GM23338 (cell line): ENCODE measurements around the gene IVD. TPM values are rescaled to one million over a fixed set of nuclear protein-coding genes. Genes with fewer than 3 reads are reported as not detected.

ENCODE experiments used
- ATAC-seq: fragments of 200-7000 bp; cut with Tn5 transposase; 3 replicates; pipeline ENCODE4 v1.9.1; 2020
- DNase-seq: peaks from one replicate; pipeline ENCODE4 v3.0.0-alpha.2; 2015; ENCODE audit warnings: low spot score
- H2AFZ ChIP-seq: fragments of 200-600 bp; sonication (generic); 2 replicates; pipeline ENCODE4 v1.8.0; 2016; ENCODE audit warnings: antibody characterized with exemption, mild to moderate bottlenecking, moderate library complexity
- H3F3A ChIP-seq: fragments of 200-600 bp; sonication (generic); replicated peaks from 2 replicates; pipeline ENCODE4 v1.8.0; 2017; ENCODE audit warnings: antibody characterized with exemption, mixed run types, low read depth
- H3K27ac ChIP-seq: fragments of 200-600 bp; sonication (generic); 2 replicates; pipeline ENCODE4 v1.6.1; 2016; ENCODE audit warnings: low read depth
- H3K27me3 ChIP-seq: fragments of 200-600 bp; sonication (generic); 2 replicates; pipeline ENCODE4 v1.8.0; 2016; ENCODE audit warnings: mild to moderate bottlenecking, mixed run types, moderate library complexity; ENCODE audit not compliant: insufficient read depth
- H3K36me3 ChIP-seq: fragments of 200-600 bp; sonication (generic); 2 replicates; pipeline ENCODE4 v1.8.0; 2016; ENCODE audit warnings: mild to moderate bottlenecking; ENCODE audit not compliant: insufficient read depth
- H3K4me1 ChIP-seq: fragments of 200-600 bp; sonication (generic); 2 replicates; pipeline ENCODE4 v1.8.0; 2016; ENCODE audit warnings: mild to moderate bottlenecking, moderate library complexity; ENCODE audit not compliant: insufficient read depth
- H3K4me2 ChIP-seq: fragments of 200-600 bp; sonication (generic); 2 replicates; pipeline ENCODE4 v1.7.1; 2017; ENCODE audit warnings: mixed run types
- H3K4me3 ChIP-seq: fragments of 200-600 bp; sonication (generic); 2 replicates; pipeline ENCODE4 v1.6.1; 2016; ENCODE audit warnings: mixed run types
- H3K79me2 ChIP-seq: fragments of 200-600 bp; sonication (generic); replicated peaks from 2 replicates; pipeline ENCODE4 v1.8.0; 2017; ENCODE audit warnings: mild to moderate bottlenecking; ENCODE audit not compliant: insufficient read depth
- H3K9me2 ChIP-seq: fragments of 200-600 bp; sonication (generic); 2 replicates; pipeline ENCODE4 v1.8.0; 2017; ENCODE audit not compliant: insufficient read depth
- H4K20me1 ChIP-seq: fragments of 200-600 bp; sonication (generic); replicated peaks from 2 replicates; pipeline ENCODE4 v1.8.0; 2017; ENCODE audit warnings: mild to moderate bottlenecking; ENCODE audit not compliant: insufficient read depth
- H3K27ac Mint-ChIP-seq: 2 replicates; pipeline ENCODE4 v1.8.0; 2020; ENCODE audit warnings: inconsistent platforms, mild to moderate bottlenecking, moderate library complexity, mixed read lengths
- H3K27me3 Mint-ChIP-seq: 3 replicates; pipeline ENCODE4 v1.8.0; 2022; ENCODE audit warnings: low read depth, mild to moderate bottlenecking, moderate library complexity, mixed read lengths, inconsistent platforms; ENCODE audit not compliant: insufficient read depth, poor library complexity
- H3K36me3 Mint-ChIP-seq: 3 replicates; pipeline ENCODE4 v1.8.0; 2021; ENCODE audit warnings: low read depth, mild to moderate bottlenecking, inconsistent platforms, moderate library complexity, mixed read lengths
- H3K4me1 Mint-ChIP-seq: 3 replicates; pipeline ENCODE4 v1.8.0; 2020; ENCODE audit warnings: mild to moderate bottlenecking, inconsistent platforms, mixed read lengths
- H3K4me3 Mint-ChIP-seq: 3 replicates; pipeline ENCODE4 v1.8.0; 2021; ENCODE audit warnings: moderate library complexity, mild to moderate bottlenecking, inconsistent platforms, mixed read lengths
- H3K9me3 Mint-ChIP-seq: 3 replicates; pipeline ENCODE4 v1.8.0; 2020; ENCODE audit warnings: moderate library complexity, mild to moderate bottlenecking, inconsistent platforms, mixed read lengths
- EZH2 ChIP-seq: fragments of 200-600 bp; sonication (generic); IDR thresholded peaks from one replicate; pipeline ENCODE4 v1.8.0; 2017; ENCODE audit warnings: antibody characterized with exemption, mild to moderate bottlenecking, low read depth; ENCODE audit not compliant: unreplicated experiment
- EZH2phosphoT487 ChIP-seq: fragments of 200-600 bp; sonication (generic); IDR thresholded peaks from one replicate; pipeline ENCODE4 v1.8.1; 2018; ENCODE audit warnings: antibody characterized with exemption; ENCODE audit not compliant: unreplicated experiment
- JUNB ChIP-seq: IDR thresholded peaks from one replicate; pipeline ENCODE4 v1.6.1; 2016; ENCODE audit warnings: antibody characterized with exemption; ENCODE audit not compliant: unreplicated experiment
- NANOG ChIP-seq: IDR thresholded peaks from 2 replicates; pipeline ENCODE4 v1.6.1; 2016; ENCODE audit warnings: antibody characterized with exemption, borderline replicate concordance
- STAT1 ChIP-seq: IDR thresholded peaks from one replicate; pipeline ENCODE4 v1.6.1; 2016; ENCODE audit warnings: antibody characterized with exemption; ENCODE audit not compliant: unreplicated experiment
- ZNF114 ChIP-seq: fragments of 250-450 bp; sonication (Bioruptor Pico); IDR thresholded peaks from 2 replicates; pipeline ENCODE4 v1.5.0; 2020; ENCODE audit warnings: mild to moderate bottlenecking, moderate library complexity
- ZNF462 ChIP-seq: fragments of 250-450 bp; sonication (Bioruptor Pico); IDR thresholded peaks from 2 replicates; pipeline ENCODE4 v1.5.0; 2020; ENCODE audit warnings: mild to moderate bottlenecking, moderate library complexity
- polyA plus RNA-seq: library from polyadenylated mRNA; unstranded; fragments of >200 nt; fragmentation: Nextera tagmentation; extraction: Ambion mirVana; gene quantifications from 2 replicates; pipeline ENCODE4 v1.2.1, GENCODE V29; 2016
- total RNA-seq: library from RNA; depleted of rRNA; stranded (reverse); fragments of >200 nt; shearing (Covaris generic); gene quantifications from 2 replicates; pipeline ENCODE4 v1.2.3, GENCODE V29; 2014
- TF ChIP-seq, protein P1 (sequence below): IDR thresholded peaks from one replicate; pipeline ENCODE4 v1.6.1; 2018; ENCODE audit warnings: antibody characterized with exemption; ENCODE audit not compliant: unreplicated experiment

IVD gene
- total and polyA plus RNA-seq, 2 experiments from 2014 or later, result 54.1 to 75.4 TPM

DNA sequence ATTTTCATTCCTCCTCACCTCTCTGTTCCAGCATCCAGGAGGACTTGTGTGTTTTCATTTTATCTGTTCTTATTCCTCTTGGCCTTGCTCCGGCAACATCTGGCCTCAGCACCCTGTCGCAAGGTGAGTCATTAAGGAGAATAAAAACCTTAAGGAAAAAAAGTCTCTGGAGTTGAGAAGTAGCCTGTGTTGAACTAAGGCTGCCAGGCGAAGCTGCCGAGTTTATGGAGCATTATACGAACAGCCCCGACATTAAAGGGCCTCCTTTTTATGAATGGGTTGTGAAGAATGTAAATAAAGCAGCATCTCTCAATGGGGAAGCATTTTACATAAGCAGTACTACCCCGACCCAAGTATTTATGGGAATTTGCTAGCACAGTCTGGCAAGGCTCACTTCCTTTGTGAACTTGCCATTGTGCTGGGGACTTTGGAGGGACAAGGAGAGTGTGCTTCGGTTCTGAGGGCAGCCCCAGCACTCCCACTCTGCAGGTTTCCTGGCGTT is 39.9 kb downstream of the IVD start (continued):
- no peak for TF ChIP-seq ZNF462 (CRISPR knock-in tag)
- no peak for TF ChIP-seq ZNF114 (CRISPR knock-in tag)

DNA sequence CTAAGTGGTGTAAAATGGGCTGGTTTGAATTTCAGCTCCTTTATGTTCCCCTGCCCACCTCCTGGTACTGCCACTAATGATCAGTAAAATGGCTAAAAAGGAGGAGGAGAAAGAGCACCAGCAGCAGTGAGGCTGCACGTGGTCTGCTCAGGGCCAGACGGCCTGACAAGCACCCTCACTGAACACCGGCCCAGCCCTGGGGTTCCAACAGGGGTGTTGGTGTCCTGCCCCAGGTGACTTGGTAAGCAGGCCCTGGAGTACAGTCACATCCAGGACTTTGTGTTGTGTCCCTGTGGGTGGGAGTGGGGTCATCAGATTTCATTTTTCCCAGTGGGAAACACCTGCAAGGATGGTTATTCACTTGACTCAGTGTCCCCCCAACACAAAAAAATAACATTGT is 40.5 kb downstream of the IVD start:
- peak overlapping the region; percentile 66; the same call in 1 of the 2 replicates for H3K4me2 ChIP-seq
- H3K36me3 Mint-ChIP-seq, result peaks cover 39% of the 10 kb centered on the region
- no peaks in the 10 kb centered on the region; the same call in 2 of the 3 replicates for H3K9me3 Mint-ChIP-seq
- H3K4me1 ChIP-seq, result peaks cover 55% of the 10 kb centered on the region
- peaks cover 95% of the 10 kb centered on the region for H3K79me2 ChIP-seq
- TF ChIP-seq, protein P1, sequence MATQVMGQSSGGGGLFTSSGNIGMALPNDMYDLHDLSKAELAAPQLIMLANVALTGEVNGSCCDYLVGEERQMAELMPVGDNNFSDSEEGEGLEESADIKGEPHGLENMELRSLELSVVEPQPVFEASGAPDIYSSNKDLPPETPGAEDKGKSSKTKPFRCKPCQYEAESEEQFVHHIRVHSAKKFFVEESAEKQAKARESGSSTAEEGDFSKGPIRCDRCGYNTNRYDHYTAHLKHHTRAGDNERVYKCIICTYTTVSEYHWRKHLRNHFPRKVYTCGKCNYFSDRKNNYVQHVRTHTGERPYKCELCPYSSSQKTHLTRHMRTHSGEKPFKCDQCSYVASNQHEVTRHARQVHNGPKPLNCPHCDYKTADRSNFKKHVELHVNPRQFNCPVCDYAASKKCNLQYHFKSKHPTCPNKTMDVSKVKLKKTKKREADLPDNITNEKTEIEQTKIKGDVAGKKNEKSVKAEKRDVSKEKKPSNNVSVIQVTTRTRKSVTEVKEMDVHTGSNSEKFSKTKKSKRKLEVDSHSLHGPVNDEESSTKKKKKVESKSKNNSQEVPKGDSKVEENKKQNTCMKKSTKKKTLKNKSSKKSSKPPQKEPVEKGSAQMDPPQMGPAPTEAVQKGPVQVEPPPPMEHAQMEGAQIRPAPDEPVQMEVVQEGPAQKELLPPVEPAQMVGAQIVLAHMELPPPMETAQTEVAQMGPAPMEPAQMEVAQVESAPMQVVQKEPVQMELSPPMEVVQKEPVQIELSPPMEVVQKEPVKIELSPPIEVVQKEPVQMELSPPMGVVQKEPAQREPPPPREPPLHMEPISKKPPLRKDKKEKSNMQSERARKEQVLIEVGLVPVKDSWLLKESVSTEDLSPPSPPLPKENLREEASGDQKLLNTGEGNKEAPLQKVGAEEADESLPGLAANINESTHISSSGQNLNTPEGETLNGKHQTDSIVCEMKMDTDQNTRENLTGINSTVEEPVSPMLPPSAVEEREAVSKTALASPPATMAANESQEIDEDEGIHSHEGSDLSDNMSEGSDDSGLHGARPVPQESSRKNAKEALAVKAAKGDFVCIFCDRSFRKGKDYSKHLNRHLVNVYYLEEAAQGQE, result no peak
- TF ChIP-seq EZH2 (no peak), EZH2phosphoT487 (no peak), JUNB (no peak), STAT1 (no peak), NANOG (no peak)
- H3K4me1 Mint-ChIP-seq, result peaks cover 63% of the 10 kb centered on the region
- H3K27ac Mint-ChIP-seq, result peak overlapping the region; percentile 95; the same call in 1 of the 2 replicates
- no peak overlapping the region for H2AFZ ChIP-seq
- no peaks in the 10 kb centered on the region for H3K9me2 ChIP-seq
- no peaks in the 10 kb centered on the region; the same call in 1 of the 2 replicates for H3K36me3 ChIP-seq
- H3K27me3 ChIP-seq, result no peaks in the 10 kb centered on the region
- H4K20me1 ChIP-seq, result peaks cover 79% of the 10 kb centered on the region
- peak overlapping the region; percentile 41; the same call in 1 of the 2 replicates for H3K27ac ChIP-seq
- H3K4me3 Mint-ChIP-seq, result no peak overlapping the region; the same call in 2 of the 3 replicates
- H3K27me3 Mint-ChIP-seq, result peaks cover 28% of the 10 kb centered on the region
- H3K4me3 ChIP-seq, result no peak overlapping the region
- H3F3A ChIP-seq, result no peaks in the 10 kb centered on the region
- ATAC-seq, result no peak
- DNase-seq, result no peak
